Cortex of kidney (tissue), 1 donor: ENCODE results near the gene ASTN2.

Experiments used
- DNase-seq: peaks from one replicate; lab custom pipeline; 2025; lab: John Stamatoyannopoulos, UW

ASTN2 gene

DNA sequence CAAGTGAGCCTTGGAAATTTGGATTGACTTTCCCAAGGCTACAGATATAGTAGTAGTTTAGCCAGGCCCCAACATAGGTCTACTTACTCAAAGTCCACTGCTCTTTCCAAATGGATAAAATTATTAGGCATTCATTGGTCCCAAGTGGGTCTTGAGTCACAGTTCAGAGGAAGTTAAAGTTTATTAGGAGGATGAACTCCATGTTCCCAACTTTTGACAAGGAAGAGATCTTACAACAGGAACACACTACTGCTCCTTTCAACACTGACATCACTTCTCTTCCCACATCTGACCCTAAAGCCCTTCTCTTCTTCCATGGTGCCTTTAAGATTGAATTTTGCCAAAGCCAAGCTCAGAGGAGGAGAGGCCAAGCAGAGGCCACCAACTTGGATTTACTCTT is 962.2 kb downstream of the ASTN2 start:
- no peak for DNase-seq

DNA sequence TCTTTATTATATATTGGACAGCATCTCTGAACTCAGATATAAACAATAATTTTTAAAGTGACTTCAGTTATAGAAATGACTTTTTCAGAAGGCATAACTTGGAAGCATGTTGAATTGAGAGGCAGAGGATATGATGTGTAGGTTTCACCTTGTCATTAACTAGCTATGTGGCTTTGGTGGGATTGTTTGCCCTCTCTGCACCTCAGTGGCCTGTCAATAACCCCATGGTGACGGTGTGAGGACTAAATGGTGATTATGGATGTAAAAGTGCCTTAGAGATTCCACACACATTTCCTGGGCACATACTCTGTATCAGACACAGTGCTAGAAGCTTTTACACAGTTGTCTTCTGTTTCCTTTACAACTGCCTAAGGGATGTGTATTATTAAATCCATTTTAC is 962.6 kb downstream of the ASTN2 start:
- no peak for DNase-seq

DNA sequence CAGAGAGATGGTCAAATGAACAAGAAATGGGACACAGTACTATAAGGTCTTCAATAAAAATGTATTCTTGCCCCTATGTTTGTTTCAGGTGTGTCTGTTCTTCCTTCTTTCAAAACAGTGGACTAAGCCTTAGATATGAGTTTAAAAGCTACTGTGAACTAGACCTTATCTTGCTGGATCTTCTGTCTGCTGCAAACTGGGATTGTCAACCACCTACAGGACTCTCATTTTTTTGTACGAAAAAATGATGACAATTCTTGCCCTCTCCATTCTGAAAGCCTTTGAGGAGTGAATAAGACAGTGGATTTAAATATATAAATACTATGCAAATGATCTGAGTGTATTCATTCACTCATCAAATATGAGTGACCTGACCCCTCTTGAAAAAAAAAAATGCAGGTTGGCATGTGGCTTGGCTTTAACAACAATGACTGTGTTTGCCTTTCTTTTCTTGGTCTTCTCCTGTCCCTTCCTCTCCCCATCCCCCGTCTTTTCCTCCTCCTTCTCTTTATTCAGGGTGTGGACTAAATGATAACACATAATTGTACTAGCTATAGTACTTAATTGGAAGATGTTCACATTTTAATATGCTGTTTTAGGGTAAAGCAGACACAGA is 963.2 kb downstream of the ASTN2 start:
- no peak for DNase-seq

DNA sequence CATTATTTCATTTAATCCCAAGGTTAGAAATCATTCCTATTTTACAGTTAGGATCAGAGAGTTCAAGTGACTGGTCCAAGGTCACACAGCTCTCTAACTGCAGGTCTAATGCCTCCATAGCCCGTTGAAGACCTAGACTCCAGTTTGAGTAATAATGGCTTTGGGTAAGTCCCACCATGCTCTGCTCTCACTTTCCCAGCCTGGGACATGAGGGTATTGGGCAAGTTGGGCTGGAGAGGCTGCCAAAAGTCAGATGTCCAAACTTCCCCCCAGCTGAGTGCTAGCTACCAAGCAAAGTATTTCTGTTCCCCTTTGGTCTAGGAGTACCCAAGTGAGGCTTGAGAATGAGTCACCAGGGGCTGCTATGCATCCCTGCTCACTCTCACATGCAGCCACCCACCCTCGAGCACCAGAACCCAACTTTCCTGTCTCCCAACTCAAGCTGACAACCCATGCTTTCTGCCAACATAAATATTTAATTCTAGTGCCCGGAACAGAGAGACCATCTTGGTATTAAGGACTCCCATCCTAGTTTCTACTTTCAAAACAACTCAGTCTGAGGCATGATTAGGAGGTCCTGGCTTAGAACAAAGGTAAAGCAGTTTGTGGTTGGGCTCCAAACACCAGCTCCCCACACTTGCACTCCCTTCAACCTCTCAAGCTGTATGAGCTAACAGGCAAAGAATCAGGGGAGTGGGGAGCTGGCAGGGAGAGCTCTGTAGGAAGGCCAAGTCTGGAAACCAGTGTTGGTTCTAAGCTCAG is 964.3 kb downstream of the ASTN2 start:
- no peak for DNase-seq

DNA sequence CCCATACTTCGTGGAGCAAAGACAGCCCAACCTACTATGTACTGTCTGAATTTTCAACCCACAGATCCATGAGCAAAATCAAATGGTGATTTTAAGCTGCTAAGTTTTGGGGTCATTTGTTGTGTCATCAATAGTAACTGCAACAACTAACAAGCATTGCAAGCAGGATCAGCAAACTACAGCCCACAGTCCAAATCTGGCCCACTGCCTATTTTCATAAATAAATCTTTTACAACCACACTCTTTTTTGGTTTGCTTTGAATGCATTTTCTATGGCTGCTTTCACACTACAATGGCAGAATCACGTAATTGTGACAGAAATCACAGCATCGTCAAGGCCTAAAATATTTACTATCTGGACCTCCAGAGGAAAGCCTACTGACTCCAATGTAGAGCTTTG is 964.9 kb downstream of the ASTN2 start:
- DNase-seq: no peak

DNA sequence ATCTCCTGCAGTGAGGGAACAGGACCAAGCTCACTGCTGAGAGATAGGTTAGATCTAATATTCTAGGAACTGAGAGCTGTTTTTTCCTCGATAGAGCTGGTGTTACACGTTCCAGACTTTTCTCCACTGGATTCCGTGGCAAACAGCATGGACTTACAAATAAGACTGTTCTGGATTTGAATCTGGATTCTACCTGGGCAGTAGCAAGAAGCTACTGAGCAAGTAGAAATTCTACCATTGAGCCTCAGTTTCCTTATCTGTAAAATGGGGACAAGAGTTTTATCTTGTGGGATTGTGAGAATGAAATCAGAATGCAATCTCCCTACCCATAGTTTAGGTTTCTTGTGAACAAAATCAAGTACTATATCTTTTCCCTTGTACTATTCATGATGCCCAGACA is 966.4 kb downstream of the ASTN2 start:
- DNase-seq: no peak

DNA sequence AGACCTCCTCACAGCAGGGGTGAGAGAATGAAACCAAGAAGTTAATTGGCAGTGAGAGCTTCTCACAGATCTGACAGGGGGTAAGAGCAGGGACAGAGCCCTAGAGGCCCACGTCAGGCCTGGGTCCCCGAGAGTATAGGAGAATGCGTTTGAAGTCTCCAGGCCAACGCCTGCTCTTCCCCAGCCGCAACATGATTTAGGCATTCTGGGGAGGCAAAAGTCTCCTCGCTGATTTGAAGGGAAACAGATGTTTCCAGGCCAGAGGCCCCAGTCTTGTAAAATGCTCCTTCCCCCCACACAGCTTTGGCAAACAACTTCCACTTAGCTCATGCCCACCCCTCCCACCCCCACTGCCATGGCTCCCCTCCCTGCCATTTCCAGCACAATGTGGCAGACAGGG is 966.9 kb downstream of the ASTN2 start:
- DNase-seq: no peak

DNA sequence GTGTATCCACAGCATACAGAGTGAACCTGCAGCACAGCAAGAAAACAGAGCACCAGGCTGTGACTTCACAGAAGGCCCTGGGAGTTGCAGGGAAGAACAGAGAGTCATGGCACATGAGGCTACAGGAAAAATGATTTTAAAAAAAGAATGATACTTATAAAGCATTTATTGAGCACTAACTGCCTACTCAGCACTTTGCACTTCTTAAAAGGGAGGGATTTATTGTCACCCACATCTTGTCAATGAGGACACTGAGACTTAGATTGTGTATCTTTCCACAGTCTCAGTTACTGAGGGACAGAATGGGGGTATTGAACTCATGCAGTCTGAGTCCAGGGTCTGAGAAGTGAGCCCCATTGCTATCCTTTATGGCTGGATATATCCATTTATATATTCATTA is 972.3 kb downstream of the ASTN2 start:
- DNase-seq: no peak

DNA sequence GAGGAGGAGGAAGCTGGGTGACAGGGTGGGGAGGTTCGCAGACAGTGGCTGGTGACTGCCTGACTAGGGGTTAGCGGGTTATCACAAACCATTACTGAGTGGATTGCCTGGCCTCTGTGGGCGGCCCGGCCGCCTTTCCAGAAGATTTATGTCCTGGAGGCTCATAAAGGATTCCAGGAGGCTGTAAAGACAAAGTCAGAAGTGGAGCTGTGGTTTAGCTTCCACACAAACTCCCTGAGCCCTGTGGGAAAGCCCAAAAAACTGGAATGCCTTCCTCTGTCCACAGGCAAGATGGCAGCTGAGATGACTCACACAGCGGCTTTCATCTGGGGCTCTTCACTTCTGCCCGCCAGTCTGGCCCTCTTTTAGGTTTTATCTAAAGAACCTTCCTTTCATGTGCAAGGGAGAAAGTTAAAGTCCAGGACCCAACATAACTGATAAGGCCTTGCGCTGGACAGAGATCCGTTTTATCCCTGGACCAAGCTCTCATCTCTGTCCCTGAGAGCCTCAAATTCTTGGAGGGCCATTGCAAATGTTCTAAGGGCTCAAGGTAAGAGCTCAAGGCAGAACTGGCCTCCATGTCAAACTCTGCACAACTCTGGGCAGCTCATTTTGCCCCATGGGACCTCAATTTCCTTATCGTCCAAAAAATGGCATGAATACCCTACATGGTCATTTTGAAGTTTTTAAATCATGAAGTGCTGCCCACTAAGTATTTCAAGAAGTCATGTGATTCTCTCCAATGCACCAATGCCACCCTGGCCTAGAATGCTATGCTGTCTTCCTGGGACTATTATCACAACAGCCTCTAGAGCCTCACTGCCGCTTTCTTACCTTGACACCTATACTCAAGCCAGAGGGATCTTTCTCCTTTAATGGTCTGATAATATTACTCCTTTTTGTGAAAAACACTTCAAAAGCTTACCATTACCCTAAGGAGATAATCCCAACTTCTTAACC is 977.2 kb downstream of the ASTN2 start:
- DNase-seq: no peak

DNA sequence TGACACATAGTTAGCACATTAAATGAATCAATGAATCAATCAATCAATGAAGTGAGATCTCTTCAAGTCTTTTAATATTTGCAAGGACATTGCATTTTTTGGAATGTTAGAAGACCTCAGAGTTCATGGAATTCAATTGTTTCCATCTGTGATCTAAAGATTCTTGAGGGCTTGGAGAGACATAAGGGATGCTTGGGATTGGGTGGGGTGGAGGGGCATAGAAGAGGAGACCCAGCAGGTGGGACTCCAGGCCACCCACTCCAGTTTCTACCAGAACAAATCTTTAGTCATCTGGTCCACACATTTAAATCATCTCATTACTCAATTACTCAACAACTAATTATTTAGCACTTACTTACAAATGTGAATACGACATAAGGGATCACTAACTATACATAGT is 978.7 kb downstream of the ASTN2 start:
- no peak for DNase-seq

DNA sequence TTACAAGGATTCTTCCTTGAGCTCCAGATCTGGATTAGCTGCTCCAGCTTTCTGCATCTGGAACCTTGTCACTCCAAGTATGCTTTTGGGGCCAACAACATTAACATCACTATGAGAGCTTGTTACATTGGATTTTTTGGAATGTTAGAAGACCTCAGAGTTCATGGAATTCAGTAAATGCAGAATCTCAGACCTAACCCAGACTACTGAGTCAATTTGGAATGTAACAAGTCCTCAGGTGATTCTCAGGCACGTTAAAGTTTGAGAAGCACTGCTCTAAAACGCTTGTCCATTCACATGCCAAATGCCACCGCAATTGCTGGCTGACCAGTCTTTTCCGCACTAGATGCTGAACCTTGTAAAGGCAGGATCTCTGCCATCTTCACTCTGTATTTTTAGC is 979.2 kb downstream of the ASTN2 start:
- DNase-seq: no peak

DNA sequence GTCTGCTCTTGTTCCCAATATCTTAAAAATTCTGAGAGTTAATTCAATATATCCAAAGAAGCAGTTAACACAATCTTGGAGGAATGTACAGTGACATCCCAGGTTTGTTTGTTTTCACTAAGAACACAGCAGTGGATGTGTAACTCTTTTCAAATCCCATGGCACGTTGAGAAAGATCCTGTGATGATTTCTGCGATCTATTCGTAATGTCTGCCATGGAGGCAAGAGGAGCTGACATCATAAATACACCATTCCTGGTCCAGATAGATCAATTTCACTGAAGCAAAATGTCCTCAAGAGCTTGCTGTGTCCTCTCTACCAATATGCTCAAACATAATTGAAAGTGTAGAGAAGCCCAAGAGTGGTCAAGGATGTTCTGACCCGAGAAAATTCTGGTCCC is 980.5 kb downstream of the ASTN2 start:
- no peak for DNase-seq

DNA sequence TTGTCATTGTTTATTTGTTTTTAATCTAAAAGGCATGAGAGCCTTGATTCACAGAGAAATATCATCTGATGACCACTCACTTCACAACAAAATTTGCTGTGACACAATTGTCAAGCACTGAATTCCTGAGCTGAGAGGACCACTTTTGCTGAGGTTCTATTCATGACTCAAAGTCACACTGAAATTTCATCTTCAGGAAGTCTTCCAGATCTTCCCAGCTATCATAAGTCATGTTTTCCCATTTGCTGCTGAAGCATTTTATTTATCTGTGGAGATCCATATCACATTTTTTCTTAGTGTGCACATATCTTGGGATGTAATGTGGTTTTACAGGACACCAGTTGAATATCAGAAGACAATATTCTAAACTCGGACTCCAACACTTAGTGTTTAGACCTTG is 982.8 kb downstream of the ASTN2 start:
- DNase-seq: no peak

DNA sequence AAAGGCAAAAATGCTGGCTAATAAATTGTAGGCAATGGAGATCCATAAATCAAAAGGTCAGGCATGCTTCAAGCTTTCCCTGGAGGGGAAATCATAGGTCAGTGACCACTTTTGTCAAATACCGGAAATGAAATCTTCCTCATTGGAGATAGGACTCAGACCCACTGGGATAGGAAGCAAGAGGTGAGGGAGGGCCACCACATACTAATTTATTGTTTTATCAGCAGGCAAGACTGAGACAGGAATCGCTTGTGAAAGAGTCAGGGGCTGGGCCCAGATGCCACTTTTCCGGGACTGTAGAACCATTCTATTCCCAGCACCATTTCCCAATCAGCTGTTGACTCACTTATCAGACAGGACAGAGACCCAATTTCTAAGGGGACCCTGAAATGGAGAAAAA is 984.0 kb downstream of the ASTN2 start:
- no peak for DNase-seq

DNA sequence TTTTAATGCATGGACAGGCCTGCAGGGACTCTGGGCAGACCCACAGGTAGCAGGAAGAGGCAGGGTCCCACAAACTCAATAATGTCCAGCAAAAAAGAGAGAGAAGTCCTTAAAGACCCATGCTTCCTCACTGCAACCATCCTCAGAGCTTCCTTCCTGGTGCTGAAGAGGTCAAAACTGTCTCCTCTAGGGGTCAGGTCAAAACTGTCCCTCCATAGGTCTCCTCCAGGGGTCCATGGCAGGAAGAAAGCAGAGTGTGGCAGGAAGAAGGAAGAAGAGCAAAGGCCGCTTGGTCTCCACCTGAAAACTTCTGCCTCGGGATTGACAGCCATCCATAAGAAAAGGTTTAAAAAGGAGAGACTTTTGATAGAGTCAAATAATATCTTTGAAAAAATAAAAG is 989.6 kb downstream of the ASTN2 start:
- no peak for DNase-seq

DNA sequence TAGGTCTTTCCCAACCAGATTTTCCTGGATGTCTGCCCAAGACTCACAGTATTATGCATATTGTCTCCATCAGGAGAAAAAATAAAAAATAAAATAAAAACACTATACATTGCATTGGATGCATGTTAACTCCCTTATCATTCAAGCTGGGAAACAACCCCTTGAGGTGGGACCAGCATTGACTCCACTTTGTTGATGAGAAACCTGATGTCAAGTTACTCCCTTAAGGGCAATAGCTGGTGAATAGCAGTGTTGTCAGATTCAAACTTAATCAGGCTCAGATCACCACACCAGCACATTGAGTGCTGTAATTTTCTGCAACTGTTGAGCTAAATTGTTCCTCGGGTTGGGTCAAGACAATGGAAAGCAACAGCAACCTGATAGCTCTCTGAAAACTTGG is 991.7 kb downstream of the ASTN2 start:
- no peak for DNase-seq

DNA sequence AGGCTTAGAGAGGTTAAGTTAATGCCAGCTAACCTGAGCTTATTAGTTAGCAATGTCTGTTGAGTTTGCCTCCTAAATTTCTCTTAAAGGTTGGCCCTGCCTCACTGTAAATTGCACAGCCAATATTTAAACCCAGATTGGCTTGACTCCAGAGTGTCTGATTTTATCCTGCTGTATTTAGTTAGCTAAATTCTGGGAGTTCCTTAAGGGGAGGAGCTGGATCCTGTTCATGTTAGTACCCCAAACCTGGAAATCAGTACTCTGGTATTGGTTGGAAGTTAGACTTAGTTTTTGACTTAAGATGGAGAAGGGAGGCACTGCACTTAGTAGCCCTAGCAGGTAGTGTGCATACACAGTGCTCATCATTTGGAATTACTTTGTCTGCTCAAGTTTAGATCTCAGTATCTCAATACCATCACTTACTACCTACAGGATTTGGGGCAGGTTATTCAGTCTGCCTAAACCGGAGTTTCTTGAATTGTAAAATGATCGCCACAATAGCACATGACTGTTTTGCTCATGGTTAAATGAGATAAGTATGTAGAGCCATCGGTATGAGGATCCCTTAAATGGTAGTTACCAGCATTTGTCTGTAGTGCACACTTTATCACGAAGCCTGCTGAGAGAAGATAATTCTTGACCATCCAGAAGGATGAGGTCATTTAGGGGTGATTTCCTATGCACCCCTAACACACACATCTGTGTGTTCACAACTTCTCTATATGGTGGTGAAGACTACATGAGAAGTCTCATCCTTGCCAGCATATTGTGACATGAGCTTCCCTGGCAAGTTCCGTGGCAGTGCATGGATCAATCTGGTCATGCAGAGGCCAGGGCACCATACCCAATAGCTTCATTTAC is 992.5 kb downstream of the ASTN2 start:
- no peak for DNase-seq

DNA sequence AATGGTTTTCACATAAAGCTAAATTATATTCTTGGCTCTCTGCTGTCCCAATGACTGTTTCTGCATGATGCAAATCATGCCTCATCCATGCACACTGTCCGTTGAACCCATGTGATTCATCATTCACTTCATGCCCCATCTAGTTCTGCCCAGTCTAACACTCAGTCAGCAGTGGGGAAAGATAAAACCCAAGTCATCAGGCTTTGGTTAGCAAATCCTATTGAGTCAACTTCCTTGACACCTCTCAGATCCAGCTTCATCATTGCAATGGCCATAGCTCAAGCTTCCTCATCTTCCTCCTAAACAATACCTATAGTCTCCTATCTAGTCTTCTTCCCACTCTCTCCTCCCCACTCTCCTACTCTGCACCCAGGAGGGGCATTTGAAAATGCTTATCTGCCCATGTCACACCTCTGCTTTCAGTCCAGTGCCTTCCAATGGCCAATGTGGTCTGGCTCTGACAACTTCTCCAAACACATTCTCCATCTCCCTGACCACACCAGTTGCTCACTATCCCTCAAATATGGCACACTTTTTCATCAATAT is 993.8 kb downstream of the ASTN2 start:
- no peak for DNase-seq

DNA sequence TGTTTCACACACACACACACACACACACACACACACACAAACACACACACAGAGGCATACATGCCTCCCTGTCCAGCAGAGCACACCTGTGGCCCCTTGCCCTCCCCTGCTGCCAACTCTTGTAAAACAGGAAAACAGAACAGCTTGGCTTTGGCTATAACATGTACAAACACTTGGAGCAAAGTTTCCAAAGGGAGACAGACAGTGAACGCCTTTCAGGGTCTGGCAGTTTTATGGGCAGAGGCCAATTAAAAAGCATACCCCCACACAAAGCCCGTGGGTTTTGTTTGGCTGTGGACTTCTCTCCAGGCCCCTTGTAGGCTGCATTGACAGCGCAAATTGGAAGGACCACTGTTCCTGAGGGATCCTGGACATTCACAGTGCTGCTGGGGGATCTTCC is 995.7 kb downstream of the ASTN2 start:
- no peak for DNase-seq

DNA sequence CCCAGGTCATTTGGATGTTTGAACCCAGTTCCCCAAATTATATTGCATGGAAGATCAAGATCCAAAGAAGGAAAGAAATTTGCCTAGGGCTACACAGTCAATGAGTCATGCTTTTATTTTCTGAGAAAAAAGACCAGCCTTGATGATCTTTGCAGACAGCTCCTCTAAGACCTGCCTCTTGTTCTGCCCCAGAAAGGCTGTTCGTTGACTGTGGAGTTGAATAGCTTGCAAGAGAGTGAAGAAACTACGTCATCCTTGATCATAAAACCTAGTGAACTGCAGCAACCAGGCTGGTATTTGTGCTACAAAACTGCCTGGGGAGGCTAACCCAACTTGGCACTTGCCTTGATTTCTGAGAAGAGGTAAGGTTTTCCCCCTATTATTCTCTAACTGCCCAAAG is 997.4 kb downstream of the ASTN2 start:
- DNase-seq: no peak

DNA sequence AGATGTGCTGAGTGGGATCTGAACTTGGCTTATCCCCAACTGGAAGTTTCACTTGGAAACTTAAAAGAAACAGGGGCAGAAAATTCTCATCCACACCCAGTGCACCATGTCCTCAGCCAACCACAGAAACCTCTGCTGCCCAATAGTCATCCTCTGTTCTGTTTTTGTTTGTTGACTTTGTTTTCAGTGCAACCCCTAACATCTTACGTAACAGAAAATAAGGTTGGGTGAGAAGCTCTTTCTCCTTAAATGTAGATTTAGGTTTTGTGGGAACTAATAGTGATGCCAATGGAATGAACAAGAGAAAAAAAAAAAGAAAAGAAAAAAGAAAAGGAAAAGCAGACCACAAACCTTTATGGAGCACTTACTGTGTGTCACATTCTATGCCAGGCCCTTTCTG is 998.4 kb downstream of the ASTN2 start:
- no peak for DNase-seq

DNA sequence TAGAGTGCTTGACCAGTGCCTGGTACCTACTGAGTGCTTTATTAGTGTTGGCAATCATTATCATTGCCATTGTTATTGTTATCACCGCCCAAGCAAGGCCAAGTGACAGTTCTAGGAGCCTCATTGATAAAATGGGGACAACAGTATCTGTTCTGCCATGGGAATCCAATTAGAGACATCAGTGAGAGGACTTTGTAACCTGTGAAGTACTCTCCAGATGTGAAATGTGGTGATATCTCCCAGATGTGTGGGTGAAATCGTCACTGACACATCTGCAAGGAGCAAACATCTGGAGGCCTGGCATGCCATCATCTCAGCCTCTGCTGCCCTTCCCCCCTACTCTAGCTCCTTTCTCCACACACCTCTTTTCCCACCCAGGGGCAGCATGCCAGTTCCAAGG is 1000.5 kb downstream of the ASTN2 start:
- DNase-seq: no peak
